ENCODE data around the gene DYNC1H1. TPM values are rescaled to one million over a fixed set of nuclear protein-coding genes. Genes with fewer than 3 reads are reported as not detected.

DYNC1H1 gene
- total and polyA plus RNA-seq, 2 of the 13 experiments (the other 11 are each of a cell fraction or from before 2014, with no cell fraction given), result 74.4 to 239 TPM

DNA sequence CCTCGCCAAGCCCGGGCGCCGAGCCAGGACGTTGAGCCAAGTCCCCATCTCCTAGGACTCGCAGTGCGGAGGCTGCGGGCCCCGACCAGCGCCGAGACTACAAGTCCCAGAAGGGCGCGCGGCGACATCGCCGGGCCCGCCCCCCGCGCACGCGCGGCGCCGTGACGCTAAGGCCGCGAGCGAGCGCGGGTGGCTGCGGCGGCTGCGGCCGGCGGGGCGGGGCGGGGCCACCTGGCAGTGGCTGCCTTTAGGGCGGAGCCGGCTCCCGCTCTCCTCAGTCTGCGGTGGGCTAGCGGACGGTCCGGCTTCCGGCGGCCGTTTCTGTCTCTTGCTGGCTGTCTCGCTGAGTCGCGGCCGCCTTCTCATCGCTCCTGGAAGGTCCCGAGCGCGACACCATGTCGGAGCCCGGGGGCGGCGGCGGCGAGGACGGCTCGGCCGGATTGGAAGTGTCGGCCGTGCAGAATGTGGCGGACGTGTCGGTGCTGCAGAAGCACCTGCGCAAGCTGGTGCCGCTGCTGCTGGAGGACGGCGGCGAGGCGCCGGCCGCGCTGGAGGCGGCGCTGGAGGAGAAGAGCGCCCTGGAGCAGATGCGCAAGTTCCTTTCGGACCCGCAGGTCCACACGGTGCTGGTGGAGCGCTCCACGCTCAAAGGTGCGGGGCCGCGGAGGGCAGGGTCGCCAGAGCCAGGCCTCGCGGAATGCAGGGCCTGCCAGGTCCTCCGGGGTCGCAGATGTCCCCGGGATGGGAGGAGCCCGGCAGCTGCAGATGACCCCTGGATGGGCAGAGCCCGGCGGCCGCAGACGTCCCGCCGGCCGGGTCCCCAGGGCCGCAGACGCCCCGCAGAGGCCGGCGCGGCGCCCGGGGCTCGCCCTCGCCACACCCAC lies at the start of gene DYNC1H1 (continued):
- TF ChIP-seq, protein P1, sequence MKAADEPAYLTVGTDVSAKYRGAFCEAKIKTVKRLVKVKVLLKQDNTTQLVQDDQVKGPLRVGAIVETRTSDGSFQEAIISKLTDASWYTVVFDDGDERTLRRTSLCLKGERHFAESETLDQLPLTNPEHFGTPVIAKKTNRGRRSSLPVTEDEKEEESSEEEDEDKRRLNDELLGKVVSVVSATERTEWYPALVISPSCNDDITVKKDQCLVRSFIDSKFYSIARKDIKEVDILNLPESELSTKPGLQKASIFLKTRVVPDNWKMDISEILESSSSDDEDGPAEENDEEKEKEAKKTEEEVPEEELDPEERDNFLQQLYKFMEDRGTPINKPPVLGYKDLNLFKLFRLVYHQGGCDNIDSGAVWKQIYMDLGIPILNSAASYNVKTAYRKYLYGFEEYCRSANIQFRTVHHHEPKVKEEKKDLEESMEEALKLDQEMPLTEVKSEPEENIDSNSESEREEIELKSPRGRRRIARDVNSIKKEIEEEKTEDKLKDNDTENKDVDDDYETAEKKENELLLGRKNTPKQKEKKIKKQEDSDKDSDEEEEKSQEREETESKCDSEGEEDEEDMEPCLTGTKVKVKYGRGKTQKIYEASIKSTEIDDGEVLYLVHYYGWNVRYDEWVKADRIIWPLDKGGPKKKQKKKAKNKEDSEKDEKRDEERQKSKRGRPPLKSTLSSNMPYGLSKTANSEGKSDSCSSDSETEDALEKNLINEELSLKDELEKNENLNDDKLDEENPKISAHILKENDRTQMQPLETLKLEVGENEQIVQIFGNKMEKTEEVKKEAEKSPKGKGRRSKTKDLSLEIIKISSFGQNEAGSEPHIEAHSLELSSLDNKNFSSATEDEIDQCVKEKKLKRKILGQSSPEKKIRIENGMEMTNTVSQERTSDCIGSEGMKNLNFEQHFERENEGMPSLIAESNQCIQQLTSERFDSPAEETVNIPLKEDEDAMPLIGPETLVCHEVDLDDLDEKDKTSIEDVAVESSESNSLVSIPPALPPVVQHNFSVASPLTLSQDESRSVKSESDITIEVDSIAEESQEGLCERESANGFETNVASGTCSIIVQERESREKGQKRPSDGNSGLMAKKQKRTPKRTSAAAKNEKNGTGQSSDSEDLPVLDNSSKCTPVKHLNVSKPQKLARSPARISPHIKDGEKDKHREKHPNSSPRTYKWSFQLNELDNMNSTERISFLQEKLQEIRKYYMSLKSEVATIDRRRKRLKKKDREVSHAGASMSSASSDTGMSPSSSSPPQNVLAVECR (CRISPR knock-in tag; IDR thresholded peaks at IDR 0.05; ENCODE audit: borderline replicate concordance), result peak; percentile 85
- TF ChIP-seq ZNF138 (CRISPR knock-in tag; IDR thresholded peaks at IDR 0.05; ENCODE audit: low read depth) (peak; percentile 62; the same call in 1 of the 2 replicates), HNF4A (CRISPR knock-in tag; IDR thresholded peaks at IDR 0.05) (no peak), PHF21A (CRISPR knock-in tag; IDR thresholded peaks at IDR 0.05) (no peak), ZBTB25 (CRISPR knock-in tag; IDR thresholded peaks at IDR 0.05) (no peak), SNAI1 (CRISPR knock-in tag; IDR thresholded peaks at IDR 0.05; ENCODE audit: borderline replicate concordance) (0 out of 2 replicates have a peak, but pooled peaks have one; percentile 18), PHF8 (CRISPR knock-in tag; IDR thresholded peaks at IDR 0.05) (peak; percentile 95), HDAC1 (CRISPR knock-in tag; IDR thresholded peaks at IDR 0.05) (peak; percentile 84), SSRP1 (CRISPR knock-in tag; IDR thresholded peaks at IDR 0.05) (no peak), DRAP1 (CRISPR knock-in tag; IDR thresholded peaks at IDR 0.05) (peak; percentile 89), TEAD3 (CRISPR knock-in tag; optimal IDR thresholded peaks at IDR 0.05; ENCODE audit: borderline replicate concordance) (peak; percentile 14), BCL3 (CRISPR knock-in tag; IDR thresholded peaks at IDR 0.05) (0 out of 2 replicates have a peak, but pooled peaks have one; percentile 65), ZNF777 (CRISPR knock-in tag; IDR thresholded peaks at IDR 0.05) (peak; percentile 59)
- TF ChIP-seq, protein P2, sequence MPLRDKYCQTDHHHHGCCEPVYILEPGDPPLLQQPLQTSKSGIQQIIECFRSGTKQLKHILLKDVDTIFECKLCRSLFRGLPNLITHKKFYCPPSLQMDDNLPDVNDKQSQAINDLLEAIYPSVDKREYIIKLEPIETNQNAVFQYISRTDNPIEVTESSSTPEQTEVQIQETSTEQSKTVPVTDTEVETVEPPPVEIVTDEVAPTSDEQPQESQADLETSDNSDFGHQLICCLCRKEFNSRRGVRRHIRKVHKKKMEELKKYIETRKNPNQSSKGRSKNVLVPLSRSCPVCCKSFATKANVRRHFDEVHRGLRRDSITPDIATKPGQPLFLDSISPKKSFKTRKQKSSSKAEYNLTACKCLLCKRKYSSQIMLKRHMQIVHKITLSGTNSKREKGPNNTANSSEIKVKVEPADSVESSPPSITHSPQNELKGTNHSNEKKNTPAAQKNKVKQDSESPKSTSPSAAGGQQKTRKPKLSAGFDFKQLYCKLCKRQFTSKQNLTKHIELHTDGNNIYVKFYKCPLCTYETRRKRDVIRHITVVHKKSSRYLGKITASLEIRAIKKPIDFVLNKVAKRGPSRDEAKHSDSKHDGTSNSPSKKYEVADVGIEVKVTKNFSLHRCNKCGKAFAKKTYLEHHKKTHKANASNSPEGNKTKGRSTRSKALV (CRISPR knock-in tag; IDR thresholded peaks at IDR 0.05), result 0 out of 2 replicates have a peak, but pooled peaks have one; percentile 24
- TF ChIP-seq, protein P3, sequence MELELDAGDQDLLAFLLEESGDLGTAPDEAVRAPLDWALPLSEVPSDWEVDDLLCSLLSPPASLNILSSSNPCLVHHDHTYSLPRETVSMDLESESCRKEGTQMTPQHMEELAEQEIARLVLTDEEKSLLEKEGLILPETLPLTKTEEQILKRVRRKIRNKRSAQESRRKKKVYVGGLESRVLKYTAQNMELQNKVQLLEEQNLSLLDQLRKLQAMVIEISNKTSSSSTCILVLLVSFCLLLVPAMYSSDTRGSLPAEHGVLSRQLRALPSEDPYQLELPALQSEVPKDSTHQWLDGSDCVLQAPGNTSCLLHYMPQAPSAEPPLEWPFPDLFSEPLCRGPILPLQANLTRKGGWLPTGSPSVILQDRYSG (CRISPR knock-in tag; IDR thresholded peaks at IDR 0.05), result 0 out of 2 replicates have a peak, but pooled peaks have one; percentile 30
